GM20000 (cell line): ENCODE data around the gene TXNRD2.

Experiments used
- DNase-seq: peaks from one replicate; pipeline ENCODE4 v3.0.0; 2012; ENCODE audit warnings: low spot score
- TF ChIP-seq, protein P1 (sequence below): IDR thresholded peaks from 2 replicates; pipeline ENCODE4 v1.5.1; 2012; ENCODE audit warnings: mild to moderate bottlenecking, control low read depth; ENCODE audit errors: extremely low read depth, missing control alignments

The TXNRD2 gene

DNA sequence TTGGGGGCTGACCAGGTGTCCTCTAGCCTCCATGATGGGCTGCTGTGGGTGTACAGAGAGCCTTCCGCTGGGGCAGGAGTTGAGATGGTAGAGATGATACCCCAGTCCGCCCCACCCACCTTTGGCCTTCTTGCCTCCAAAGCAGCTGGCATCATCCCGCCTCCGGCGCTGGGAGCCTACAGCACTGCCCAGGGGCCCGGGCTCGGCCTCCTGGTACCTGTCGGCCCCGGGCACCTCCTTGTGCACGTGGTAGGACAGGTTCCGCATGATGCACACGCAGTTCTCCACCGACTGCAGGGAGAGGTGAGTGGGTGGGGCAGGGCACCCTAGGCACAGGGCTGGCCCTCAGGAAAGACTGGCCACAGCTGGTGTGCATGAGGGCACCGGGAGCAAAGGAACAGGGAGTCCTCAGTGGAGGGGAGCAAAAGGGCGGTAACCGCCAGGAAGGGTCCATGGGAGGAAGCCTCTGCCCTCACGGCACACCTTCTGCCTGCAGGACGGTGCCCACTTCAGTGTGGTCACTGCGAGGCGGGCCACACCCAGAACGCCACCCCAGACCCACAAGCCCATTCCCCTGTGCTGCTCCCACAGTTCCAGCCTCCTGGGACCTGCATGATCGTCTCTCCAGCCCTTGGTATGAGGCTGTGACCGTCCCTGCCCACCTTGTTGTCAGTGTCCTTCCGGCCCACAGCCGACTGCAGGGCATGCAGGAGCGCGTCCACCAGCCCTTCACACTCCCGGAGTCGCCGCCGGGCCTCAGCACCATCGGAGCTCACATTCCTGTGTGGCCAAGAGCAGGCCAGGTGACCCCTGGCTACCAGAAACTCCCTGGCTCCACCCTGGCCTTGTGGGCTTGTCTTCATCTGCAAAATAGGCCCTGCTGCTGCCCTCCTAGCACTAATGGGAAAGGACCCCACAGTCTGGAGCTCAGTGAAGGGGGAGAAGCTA, 36.0 kb upstream of the TXNRD2 start:
- no peak for DNase-seq
- TF ChIP-seq, protein P1, sequence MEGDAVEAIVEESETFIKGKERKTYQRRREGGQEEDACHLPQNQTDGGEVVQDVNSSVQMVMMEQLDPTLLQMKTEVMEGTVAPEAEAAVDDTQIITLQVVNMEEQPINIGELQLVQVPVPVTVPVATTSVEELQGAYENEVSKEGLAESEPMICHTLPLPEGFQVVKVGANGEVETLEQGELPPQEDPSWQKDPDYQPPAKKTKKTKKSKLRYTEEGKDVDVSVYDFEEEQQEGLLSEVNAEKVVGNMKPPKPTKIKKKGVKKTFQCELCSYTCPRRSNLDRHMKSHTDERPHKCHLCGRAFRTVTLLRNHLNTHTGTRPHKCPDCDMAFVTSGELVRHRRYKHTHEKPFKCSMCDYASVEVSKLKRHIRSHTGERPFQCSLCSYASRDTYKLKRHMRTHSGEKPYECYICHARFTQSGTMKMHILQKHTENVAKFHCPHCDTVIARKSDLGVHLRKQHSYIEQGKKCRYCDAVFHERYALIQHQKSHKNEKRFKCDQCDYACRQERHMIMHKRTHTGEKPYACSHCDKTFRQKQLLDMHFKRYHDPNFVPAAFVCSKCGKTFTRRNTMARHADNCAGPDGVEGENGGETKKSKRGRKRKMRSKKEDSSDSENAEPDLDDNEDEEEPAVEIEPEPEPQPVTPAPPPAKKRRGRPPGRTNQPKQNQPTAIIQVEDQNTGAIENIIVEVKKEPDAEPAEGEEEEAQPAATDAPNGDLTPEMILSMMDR: no peak

DNA sequence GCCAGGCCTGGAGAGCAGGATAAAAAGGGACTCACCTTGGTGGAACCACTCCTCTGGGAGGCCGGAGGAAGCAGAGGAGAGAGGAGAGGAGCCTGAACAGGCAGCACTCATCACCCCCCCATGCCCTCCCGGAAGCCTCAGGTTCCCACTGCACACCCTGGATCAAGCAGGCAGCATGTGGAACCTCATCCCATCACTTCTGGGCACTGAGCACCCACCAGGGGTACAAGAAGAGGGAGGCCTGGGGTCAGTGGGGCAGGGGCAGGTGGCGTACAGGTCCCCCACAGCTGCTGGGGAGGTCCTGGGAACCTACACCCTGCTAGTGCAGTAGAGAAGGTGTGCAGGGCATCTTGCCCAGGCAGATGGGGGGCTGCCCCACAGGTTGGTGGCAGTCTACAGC, 35.1 kb upstream of the TXNRD2 start:
- DNase-seq: no peak
- TF ChIP-seq, protein P1: no peak

DNA sequence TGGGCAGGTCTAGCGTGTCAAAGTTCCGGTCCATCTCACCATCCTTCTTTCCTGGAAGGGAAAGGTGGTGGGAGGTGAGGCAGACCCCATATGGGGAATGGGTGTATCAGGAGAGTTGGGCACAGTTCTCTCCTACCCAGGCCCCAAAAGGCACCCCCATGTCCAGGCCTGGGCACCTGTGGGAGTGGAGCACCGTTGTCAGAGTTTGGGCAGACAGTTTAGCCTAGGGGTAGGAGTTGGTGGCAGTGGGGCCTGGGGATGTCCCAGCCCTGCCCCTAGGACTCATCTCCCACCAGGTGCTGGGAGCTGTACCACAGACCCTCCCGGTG, 34.1 kb upstream of the TXNRD2 start:
- TF ChIP-seq, protein P1: no peak
- no peak for DNase-seq

DNA sequence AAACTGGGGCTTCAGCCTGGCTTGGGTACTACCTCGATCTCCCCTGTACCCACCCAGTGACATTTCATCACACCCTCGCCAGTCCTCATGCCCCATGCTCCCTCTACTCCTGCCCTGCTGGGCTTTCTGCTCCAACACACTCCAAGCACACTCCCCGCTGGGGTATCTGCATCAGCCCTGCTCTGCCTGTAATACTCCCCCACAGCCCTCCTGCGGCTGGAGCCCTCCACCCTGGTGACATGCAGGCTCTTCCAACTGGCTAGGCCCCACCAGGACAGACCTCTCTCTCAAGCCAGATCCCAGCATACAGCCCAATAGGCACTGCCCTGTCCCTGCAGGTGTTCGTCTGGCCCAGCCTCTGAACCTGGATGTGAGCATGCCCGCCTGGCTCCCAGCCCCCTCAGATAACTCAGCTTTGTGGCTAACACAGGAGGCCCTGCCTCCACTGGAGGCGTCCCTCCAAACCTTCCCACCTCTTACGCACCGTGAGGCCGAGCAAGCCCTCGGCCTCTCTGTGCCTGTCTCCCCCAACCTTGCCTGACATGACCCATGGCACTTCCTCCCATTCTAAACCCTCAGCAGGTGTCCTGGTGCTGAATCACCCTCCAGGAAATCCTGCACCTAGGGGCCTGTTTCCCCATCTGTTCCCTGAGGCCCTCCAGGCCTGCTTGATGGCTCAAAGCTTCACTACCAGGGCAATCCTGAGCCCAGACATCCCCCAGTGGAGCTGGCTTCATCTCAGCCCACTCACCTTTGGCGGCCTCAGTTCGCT, 33.5 kb upstream of the TXNRD2 start:
- TF ChIP-seq, protein P1: no peak
- no peak for DNase-seq

DNA sequence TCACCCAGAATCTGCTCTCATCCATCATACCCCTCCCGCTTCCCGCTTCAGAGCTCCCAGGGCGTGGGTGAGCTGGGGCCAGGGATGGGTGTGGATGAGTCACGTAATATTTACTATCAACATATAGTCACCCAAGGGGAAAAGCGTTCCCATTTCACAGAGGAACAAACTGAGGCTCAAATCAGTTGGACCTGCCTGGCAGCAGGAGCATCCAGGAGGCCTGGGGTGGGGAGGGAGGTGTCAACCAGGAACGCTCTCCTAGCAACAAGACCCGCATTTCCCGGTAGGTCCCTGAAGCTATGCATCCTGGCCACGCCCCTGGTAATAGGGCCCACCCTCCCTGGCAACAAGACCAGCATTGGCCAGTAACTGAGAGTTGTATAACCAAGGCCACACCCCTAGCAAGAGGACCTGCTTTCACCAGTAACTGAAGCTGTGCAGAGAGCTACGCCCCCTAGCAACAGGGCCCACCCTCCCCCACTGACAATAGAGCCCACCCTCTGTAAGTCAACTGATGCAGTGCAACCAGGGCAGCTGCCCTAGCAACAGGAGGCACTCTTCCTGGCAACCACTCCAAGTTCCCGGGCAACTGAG, 32.7 kb upstream of the TXNRD2 start:
- TF ChIP-seq, protein P1: no peak
- peak; percentile 83 for DNase-seq

DNA sequence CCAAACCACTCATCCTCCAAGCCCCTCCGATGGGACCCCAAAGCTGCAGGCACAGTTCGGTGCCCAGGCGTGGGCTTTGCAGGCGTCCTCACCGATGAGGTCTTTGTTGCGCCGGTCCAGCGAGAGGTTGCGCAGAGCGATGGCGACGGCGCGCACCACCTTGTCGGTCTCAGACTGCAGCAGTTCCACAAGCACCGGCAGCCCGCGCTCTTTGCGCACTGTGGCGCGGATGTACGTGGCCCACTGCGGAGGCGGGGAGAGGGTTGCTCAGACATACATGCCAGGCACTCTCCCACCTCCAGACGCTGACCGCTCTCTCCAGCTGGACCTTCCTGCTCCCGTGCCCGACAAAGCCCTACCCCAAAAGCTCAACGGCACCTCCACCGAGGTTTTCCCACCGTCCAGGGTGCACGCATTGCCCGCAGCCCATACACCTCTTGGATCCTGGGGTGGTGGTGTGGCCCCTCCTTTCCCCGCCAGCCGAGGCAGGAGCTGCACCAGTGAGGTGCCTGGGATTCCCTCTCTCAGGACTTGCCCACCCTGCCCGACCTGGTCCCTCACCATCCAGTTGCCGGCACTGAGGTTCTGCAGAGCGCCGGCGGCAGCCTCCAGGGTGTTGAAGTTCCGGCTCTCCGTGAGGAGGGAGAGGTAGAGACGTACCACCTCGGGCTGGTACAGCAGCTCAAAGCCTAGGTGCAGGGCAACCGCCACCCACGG, 32.1 kb upstream of the TXNRD2 start:
- no peak for DNase-seq
- TF ChIP-seq, protein P1: no peak
